Retinal pigment epithelial cell (primary cell): ENCODE data around the gene METTL13.

Source experiments
- DNase-seq: peaks from one replicate; pipeline ENCODE4 v3.0.0-alpha.2; 2010; ENCODE audit warnings: low read depth
- H3K4me3 ChIP-seq: 2 replicates; pipeline ENCODE4 v1.5.1; 2011; ENCODE audit warnings: mild to moderate bottlenecking, low read length, control low read depth, moderate library complexity
- CTCF ChIP-seq: conservative IDR thresholded peaks from 2 replicates; pipeline ENCODE4 v1.5.1; 2011; ENCODE audit warnings: low read depth, low read length, control low read depth, inconsistent platforms

Gene METTL13

GRCh38 chr1:171833091-171833825 is 51.8 kb downstream of the METTL13 start:
- no peak overlapping the region for H3K4me3 ChIP-seq
- TF ChIP-seq CTCF = no peak
- no peak for DNase-seq

- no peak for DNase-seq
- no peak overlapping the region for H3K4me3 ChIP-seq
- TF ChIP-seq CTCF = no peak
Observed at GRCh38 chr1:171834821-171835220, 53.4 kb downstream of the METTL13 start.

GRCh38 chr1:171835891-171836290 is 54.4 kb downstream of the METTL13 start:
- DNase-seq = no peak
- no peak overlapping the region for H3K4me3 ChIP-seq
- no peak for TF ChIP-seq CTCF

GRCh38 chr1:171841050-171841910 is 59.8 kb downstream of the METTL13 start, which contains the start of gene DNM3:
DNM3 (plus strand) TSS chr1:171841498; CDS start chr1:171841657, 159 bp downstream.
- TF ChIP-seq CTCF = no peak

GRCh38 chr1:171841931-171842761 is 60.7 kb downstream of the METTL13 start:
- peak overlapping the region; percentile 71 for H3K4me3 ChIP-seq
- no peak for TF ChIP-seq CTCF
- no peak for DNase-seq

More at GRCh38 chr1:171841050-171841910, 59.8 kb downstream of the METTL13 start, which contains the start of gene DNM3:
- peak within 1 kb of the TSS; percentile 72 for H3K4me3 ChIP-seq
- no peak for DNase-seq

GRCh38 chr1:171844381-171844780 is 62.9 kb downstream of the METTL13 start:
- no peak for DNase-seq
- no peak overlapping the region for H3K4me3 ChIP-seq
- TF ChIP-seq CTCF = no peak
